HEK293 (cell line): ENCODE measurements around the gene ZNF8.
A peak's percentile ranks its signal among the peaks of the same experiment; 100 is the strongest.

ENCODE experiments used
- CTCF ChIA-PET: fragments of 350-600 bp; formaldehyde crosslinking; extraction: SDS; loops from one replicate; lab custom pipeline; 2021; ENCODE audit warnings: antibody characterized with exemption; lab: Yijun Ruan, JAX
- POLR2A ChIA-PET: fragments of 300-600 bp; formaldehyde crosslinking; extraction: SDS; loops from one replicate; lab custom pipeline; 2020; ENCODE audit warnings: antibody characterized with exemption, inconsistent platforms; lab: Yijun Ruan, JAX
- H3K27ac ChIP-seq: fragments of 200-500 bp; sonication (Bioruptor generic); 2 replicates; pipeline ENCODE4 v1.5.1; 2014; ENCODE audit warnings: low read depth, low read length, control low read depth, inconsistent platforms; ENCODE audit errors: extremely low read depth
- H3K36me3 ChIP-seq, 2 experiments: fragments of 200-500 bp in 1 of 2; sonication (Bioruptor generic) in 1 of 2; 1 replicate in 1 of 2; 2 replicates in 1 of 2; pipeline ENCODE4 v1.5.1; 2014 to 2017; ENCODE audit warnings: inconsistent platforms in 2 of 2, low read length in 2 of 2; ENCODE audit not compliant: control insufficient read depth in 2 of 2, insufficient read depth in 1 of 2
- H3K4me1 ChIP-seq: fragments of 200-500 bp; sonication (Bioruptor generic); 2 replicates; pipeline ENCODE4 v1.5.1; 2014; ENCODE audit warnings: mild to moderate bottlenecking, low read length, inconsistent platforms; ENCODE audit not compliant: control insufficient read depth, insufficient read depth
- H3K4me3 ChIP-seq: 2 replicates; pipeline ENCODE4 v1.5.1; 2011; ENCODE audit warnings: low read depth, mild to moderate bottlenecking, control low read depth, low read length, moderate library complexity
- H3K9me3 ChIP-seq: fragments of 200-500 bp; sonication (Bioruptor generic); 2 replicates; pipeline ENCODE4 v1.5.1; 2014; ENCODE audit warnings: low read depth, low read length, inconsistent platforms; ENCODE audit not compliant: control insufficient read depth, insufficient read depth
- MZF1 ChIP-seq: fragments of 450-650 bp; formaldehyde crosslinking; IDR thresholded peaks from 2 replicates; pipeline ENCODE4 v1.5.1; 2017; ENCODE audit warnings: missing biosample characterization, missing genetic modification characterization, borderline replicate concordance
- PRDM10 ChIP-seq: fragments of 450-650 bp; formaldehyde crosslinking; IDR thresholded peaks from 2 replicates; pipeline ENCODE4 v1.5.1; 2016; ENCODE audit warnings: missing biosample characterization, missing genetic modification characterization
- PRDM4 ChIP-seq: fragments of 450-650 bp; formaldehyde crosslinking; IDR thresholded peaks from 2 replicates; pipeline ENCODE4 v1.5.1; 2017; ENCODE audit warnings: missing biosample characterization, missing genetic modification characterization
- SCRT1 ChIP-seq: fragments of 450-650 bp; formaldehyde crosslinking; IDR thresholded peaks from 2 replicates; pipeline ENCODE4 v1.5.1; 2016; ENCODE audit warnings: missing biosample characterization, missing genetic modification characterization, borderline replicate concordance
- SCRT2 ChIP-seq: fragments of 450-650 bp; formaldehyde crosslinking; IDR thresholded peaks from 2 replicates; pipeline ENCODE4 v1.5.1; 2016; ENCODE audit warnings: missing biosample characterization, missing genetic modification characterization
- ZBTB6 ChIP-seq: fragments of 450-650 bp; formaldehyde crosslinking; IDR thresholded peaks from 2 replicates; pipeline ENCODE4 v1.5.1; 2017; ENCODE audit warnings: missing biosample characterization, missing genetic modification characterization
- ZNF138 ChIP-seq: fragments of 450-650 bp; formaldehyde crosslinking; IDR thresholded peaks from 2 replicates; pipeline ENCODE4 v1.5.1; 2016; ENCODE audit warnings: missing biosample characterization, missing genetic modification characterization, borderline replicate concordance
- ZNF175 ChIP-seq: fragments of 450-650 bp; formaldehyde crosslinking; IDR thresholded peaks from 2 replicates; pipeline ENCODE4 v1.5.1; 2016; ENCODE audit warnings: missing biosample characterization, missing genetic modification characterization
- ZNF2 ChIP-seq: fragments of 450-650 bp; formaldehyde crosslinking; IDR thresholded peaks from 2 replicates; pipeline ENCODE4 v1.5.1; 2016; ENCODE audit warnings: missing biosample characterization, missing genetic modification characterization
- ZNF555 ChIP-seq: fragments of 450-650 bp; formaldehyde crosslinking; conservative IDR thresholded peaks from 2 replicates; pipeline ENCODE4 v1.5.1; 2017; ENCODE audit warnings: missing biosample characterization, mild to moderate bottlenecking, missing genetic modification characterization, inconsistent platforms
- ZNF660 ChIP-seq: fragments of 450-650 bp; IDR thresholded peaks from 2 replicates; pipeline ENCODE4 v1.5.1; 2018; ENCODE audit warnings: missing biosample characterization, mild to moderate bottlenecking, missing genetic modification characterization
- ZNF677 ChIP-seq: fragments of 450-650 bp; IDR thresholded peaks from 2 replicates; pipeline ENCODE4 v1.5.0; 2018; ENCODE audit warnings: missing biosample characterization, mild to moderate bottlenecking, missing genetic modification characterization, moderate library complexity

Gene ZNF8

GRCh38 chr19:58304255-58304654 is 25.5 kb downstream of the ZNF8 start:
- ChIA-PET POLR2A (interaction anchor here (0.6 to 2.3 kb wide), 6 partner anchors 15 to 216 kb away, joined by 3 to 11 read pairs (median 6); partner anchors contain the start of genes ZBTB45, ZNF8 and ZSCAN22), CTCF (no interaction called here)
- TF ChIP-seq PRDM4: 0 out of 2 replicates have a peak, but pooled peaks have one; percentile 10
- no peak for TF ChIP-seq ZBTB6
- peak; percentile 95 for TF ChIP-seq SCRT1 (tag by site-specific recombination)
- peak; percentile 98 for TF ChIP-seq SCRT2 (tag by site-specific recombination)
- no peaks in the 10 kb centered on the region for H3K9me3 ChIP-seq
- H3K4me3 ChIP-seq: no peak overlapping the region
- H3K27ac ChIP-seq: no peak overlapping the region
- H3K36me3 ChIP-seq: peaks cover 39 to 54% of the 10 kb centered on the region in 2 experiments
- no peaks in the 10 kb centered on the region for H3K4me1 ChIP-seq

GRCh38 chr19:58304748-58305064 is 26.0 kb downstream of the ZNF8 start:
- ChIA-PET CTCF (no interaction called here), POLR2A (interaction anchor here (0.6 to 2.3 kb wide), 13 partner anchors 8 to 215 kb away, joined by 3 to 11 read pairs (median 4); partner anchors contain the start of genes ZBTB45, ZNF497, ZNF584 and ZNF8)
- Histone ChIP-seq H3K9me3 (no peaks in the 10 kb centered on the region), H3K4me3 (peak overlapping the region; percentile 96), H3K27ac (0 out of 2 replicates have a peak overlapping the region, but pooled peaks have one; percentile 21), H3K4me1 (no peaks in the 10 kb centered on the region), H3K36me3 (peaks cover 40 to 57% of the 10 kb centered on the region in 2 experiments)
- TF ChIP-seq ZNF677: 0 out of 2 replicates have a peak, but pooled peaks have one; percentile 68
- TF ChIP-seq MZF1 (tag by site-specific recombination): 0 out of 2 replicates have a peak, but pooled peaks have one; percentile 21
- TF ChIP-seq ZNF660: peak; percentile 71
- no peak for TF ChIP-seq ZNF138 (tag by site-specific recombination)
- TF ChIP-seq ZNF175 (tag by site-specific recombination): no peak
- TF ChIP-seq PRDM10 (tag by site-specific recombination): no peak
- no peak for TF ChIP-seq ZNF2 (tag by site-specific recombination)
- no peak for TF ChIP-seq ZNF555 (tag by site-specific recombination)
